Measurements from ENCODE around the gene DNAAF8.

The DNAAF8 gene

DNA sequence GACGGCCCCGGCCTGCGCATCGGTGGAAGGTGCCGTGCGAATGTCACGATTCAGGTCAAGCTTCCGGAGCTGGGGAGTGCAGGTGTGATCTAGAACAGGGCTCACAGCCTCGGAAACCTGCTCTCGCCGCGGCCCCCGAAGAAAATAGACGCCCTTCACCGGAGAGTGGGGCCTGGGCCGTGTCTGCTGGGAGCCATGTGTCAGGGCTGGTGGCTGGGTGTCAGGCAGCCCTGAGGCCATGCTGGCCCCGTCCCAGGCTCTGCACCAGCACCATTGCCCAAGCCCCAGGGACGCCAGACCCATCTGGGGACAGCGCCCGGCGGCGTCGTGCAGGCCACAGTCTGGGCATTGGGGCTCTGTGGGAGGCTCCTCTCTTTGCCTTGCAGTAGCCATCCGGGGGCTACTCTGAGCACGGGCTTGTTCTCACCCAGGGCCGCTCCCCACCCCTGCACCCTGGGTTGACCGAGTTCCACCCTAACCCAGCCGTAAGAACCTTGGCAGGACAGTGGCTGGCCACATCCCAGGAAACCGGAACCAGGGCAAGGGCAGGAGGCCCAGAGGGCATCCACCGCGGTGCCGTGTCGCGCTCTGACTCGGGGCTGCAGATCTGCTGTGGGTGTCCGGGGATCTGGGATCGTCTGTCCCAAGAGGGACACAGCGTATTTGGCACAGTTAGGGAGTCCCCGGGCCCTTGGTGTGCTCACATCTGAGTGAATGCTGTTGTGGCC lies 46.2 kb upstream of the DNAAF8 start:
- no peak overlapping the region for H3K4me2 ChIP-seq (ENCODE audit: low read length)
- H3K9me2 ChIP-seq (replicated peaks; ENCODE audit: control insufficient read depth, low read length) = no peaks in the 10 kb centered on the region

GRCh38 chr16:4688674-4689045 lies 45.7 kb upstream of the DNAAF8 start:
- Histone ChIP-seq H3F3A (ENCODE audit: control insufficient read depth, insufficient read depth) (no peaks in the 10 kb centered on the region), H3K9me2 (replicated peaks; ENCODE audit: control insufficient read depth, low read length) (no peaks in the 10 kb centered on the region), H3K4me1 (ENCODE audit: control insufficient read depth, low read length) (peaks cover 9% of the 10 kb centered on the region), H3K36me3 (ENCODE audit: control insufficient read depth, low read length) (no peaks in the 10 kb centered on the region), H3K27ac (ENCODE audit: low read depth, low read length) (no peak overlapping the region), H3K27me3 (ENCODE audit: control insufficient read depth, low read length) (no peaks in the 10 kb centered on the region), H3K4me2 (ENCODE audit: low read length) (no peak overlapping the region), H4K20me1 (ENCODE audit: control insufficient read depth, insufficient read depth, low read depth, low read length) (no peaks in the 10 kb centered on the region), H3K79me2 (ENCODE audit: control insufficient read depth, low read length) (peaks cover under 1% of the 10 kb centered on the region), H3K9me3 (ENCODE audit: control insufficient read depth, insufficient read depth, low read length) (no peaks in the 10 kb centered on the region), H3K4me3 (ENCODE audit: low read length) (no peak overlapping the region)
- TF ChIP-seq EZH2phosphoT487 (IDR thresholded peaks at IDR 0.05; ENCODE audit: borderline replicate concordance, low read length) = no peak
- TF ChIP-seq CTCF (IDR thresholded peaks at IDR 0.05; ENCODE audit: low read depth, low read length, poor library complexity, severe bottlenecking) = no peak

More for the DNA sequence above, 46.2 kb upstream of the DNAAF8 start:
- Histone ChIP-seq H3F3A (ENCODE audit: control insufficient read depth, insufficient read depth) (no peaks in the 10 kb centered on the region), H3K27me3 (ENCODE audit: control insufficient read depth, low read length) (no peaks in the 10 kb centered on the region), H3K4me1 (ENCODE audit: control insufficient read depth, low read length) (peaks cover 9% of the 10 kb centered on the region), H3K9me3 (ENCODE audit: control insufficient read depth, insufficient read depth, low read length) (no peaks in the 10 kb centered on the region), H3K79me2 (ENCODE audit: control insufficient read depth, low read length) (no peaks in the 10 kb centered on the region), H3K27ac (ENCODE audit: low read depth, low read length) (no peak overlapping the region), H3K36me3 (ENCODE audit: control insufficient read depth, low read length) (no peaks in the 10 kb centered on the region), H4K20me1 (ENCODE audit: control insufficient read depth, insufficient read depth, low read depth, low read length) (no peaks in the 10 kb centered on the region), H3K4me3 (ENCODE audit: low read length) (no peak overlapping the region)
- no peak for TF ChIP-seq EZH2phosphoT487 (IDR thresholded peaks at IDR 0.05; ENCODE audit: borderline replicate concordance, low read length)
- TF ChIP-seq CTCF (IDR thresholded peaks at IDR 0.05; ENCODE audit: low read depth, low read length, poor library complexity, severe bottlenecking) = no peak

DNA sequence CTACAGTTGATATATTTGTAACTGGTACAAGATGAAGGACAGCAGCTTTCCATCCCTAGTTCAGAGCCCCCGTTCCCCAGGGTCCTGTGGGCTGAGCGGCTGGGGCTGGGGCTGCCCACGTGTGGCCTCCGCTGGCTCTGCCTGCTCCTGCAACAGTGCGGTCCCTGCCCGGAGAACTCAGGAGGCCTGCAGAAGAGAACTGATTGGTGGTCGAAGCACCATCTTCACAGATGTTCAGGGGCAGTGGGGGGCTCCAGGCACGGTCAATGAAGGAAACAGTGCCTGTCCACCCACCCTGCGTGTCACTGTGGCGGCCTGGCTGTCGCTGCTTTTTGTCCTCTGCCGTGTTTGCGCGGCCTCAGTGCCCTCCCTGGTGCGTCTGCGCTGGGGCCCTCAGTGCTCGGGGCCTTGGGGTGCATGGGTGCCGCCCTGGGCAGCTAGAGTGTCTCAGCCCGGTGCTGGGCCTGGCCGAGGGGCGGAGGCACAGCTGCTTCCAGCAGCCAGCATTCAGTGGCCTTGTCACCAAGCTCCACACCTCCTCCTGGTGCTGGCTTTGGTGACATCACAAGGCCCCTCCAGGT lies 45.2 kb upstream of the DNAAF8 start:
- Histone ChIP-seq H3K36me3 (ENCODE audit: control insufficient read depth, low read length) (no peaks in the 10 kb centered on the region), H3K4me3 (ENCODE audit: low read length) (no peak overlapping the region), H3K79me2 (ENCODE audit: control insufficient read depth, low read length) (peaks cover 6% of the 10 kb centered on the region), H3F3A (ENCODE audit: control insufficient read depth, insufficient read depth) (no peaks in the 10 kb centered on the region), H3K27ac (ENCODE audit: low read depth, low read length) (no peak overlapping the region), H3K27me3 (ENCODE audit: control insufficient read depth, low read length) (no peaks in the 10 kb centered on the region), H3K9me2 (replicated peaks; ENCODE audit: control insufficient read depth, low read length) (no peaks in the 10 kb centered on the region), H3K4me2 (ENCODE audit: low read length) (no peak overlapping the region), H4K20me1 (ENCODE audit: control insufficient read depth, insufficient read depth, low read depth, low read length) (no peaks in the 10 kb centered on the region), H3K9me3 (ENCODE audit: control insufficient read depth, insufficient read depth, low read length) (no peaks in the 10 kb centered on the region), H3K4me1 (ENCODE audit: control insufficient read depth, low read length) (peaks cover 9% of the 10 kb centered on the region)
- TF ChIP-seq CTCF (IDR thresholded peaks at IDR 0.05; ENCODE audit: low read depth, low read length, poor library complexity, severe bottlenecking) = no peak
- TF ChIP-seq EZH2phosphoT487 (IDR thresholded peaks at IDR 0.05; ENCODE audit: borderline replicate concordance, low read length) = no peak

Data from DOHH2 (cell line).